ENCODE results near the gene DTL.

- TF ChIP-seq CTCF (IDR thresholded peaks at IDR 0.05) (no peak), POLR2AphosphoS5 (IDR thresholded peaks at IDR 0.05) (no peak), EP300 (IDR thresholded peaks at IDR 0.05) (no peak)
Measured at GRCh38 chr1:212125654-212126053, 90.1 kb downstream of the DTL start.

Measured in stomach (tissue), 4 donors.